ENCODE data around the gene UCK1. TPM values are rescaled to one million over a fixed set of nuclear protein-coding genes. Genes with fewer than 3 reads are reported as not detected.

Gene UCK1
- total and polyA plus RNA-seq, 4 donors: 13.4 to 34.1 (median 24.0) TPM

- Histone ChIP-seq H3K27ac (ENCODE audit: low read depth in 1 of 2, low read length in 2 of 2) (no peak overlapping the region), H3K27me3 (ENCODE audit: control insufficient read depth in 4 of 4, insufficient read depth in 4 of 4, low read length in 3 of 4) (no peaks in the 10 kb centered on the region), H3K9me3 (ENCODE audit: control insufficient read depth in 4 of 4, low read length in 3 of 4) (no peaks in the 10 kb centered on the region), H3K36me3 (ENCODE audit: control insufficient read depth in 4 of 4, insufficient read depth in 3 of 4, low read depth in 1 of 4, low read length in 3 of 4) (peaks cover 14 to 83% (median 40%) of the 10 kb centered on the region in 4 donors), H3K4me3 (ENCODE audit: low read depth in 1 of 3, low read length in 3 of 3) (no peak overlapping the region), H3K9ac (ENCODE audit: low read depth in 1 of 2, low read length in 2 of 2) (no peak overlapping the region), H3K4me1 (ENCODE audit: control insufficient read depth in 4 of 4, insufficient read depth in 4 of 4, low read length in 3 of 4) (peaks cover 0 to 9% (median 6%) of the 10 kb centered on the region in 4 donors)
- TF ChIP-seq GABPA (IDR thresholded peaks at IDR 0.05 in 1 of 2, conservative IDR thresholded peaks at IDR 0.05 in 1 of 2) (no peak), CTCF (IDR thresholded peaks at IDR 0.05; ENCODE audit: low read depth, low read length, missing input control) (no peak), ZBTB33 (IDR thresholded peaks at IDR 0.05) (no peak), HNF4G (IDR thresholded peaks at IDR 0.05) (no peak), FOXA2 (IDR thresholded peaks at IDR 0.05) (no peak), EGR1 (IDR thresholded peaks at IDR 0.05; ENCODE audit: low read depth in 2 of 2) (no peak), TAF1 (conservative IDR thresholded peaks at IDR 0.05) (no peak), RXRA (IDR thresholded peaks at IDR 0.05) (no peak), FOXA1 (IDR thresholded peaks at IDR 0.05) (no peak), HNF4A (conservative IDR thresholded peaks at IDR 0.05) (no peak), SP1 (IDR thresholded peaks at IDR 0.05) (no peak), NR2F2 (IDR thresholded peaks at IDR 0.05) (no peak), JUND (IDR thresholded peaks at IDR 0.05) (no peak), ATF3 (IDR thresholded peaks at IDR 0.05) (no peak), RAD21 (IDR thresholded peaks at IDR 0.05) (no peak), YY1 (IDR thresholded peaks at IDR 0.05) (no peak), MAX (IDR thresholded peaks at IDR 0.05) (no peak)
- TF ChIP-seq, protein P1, sequence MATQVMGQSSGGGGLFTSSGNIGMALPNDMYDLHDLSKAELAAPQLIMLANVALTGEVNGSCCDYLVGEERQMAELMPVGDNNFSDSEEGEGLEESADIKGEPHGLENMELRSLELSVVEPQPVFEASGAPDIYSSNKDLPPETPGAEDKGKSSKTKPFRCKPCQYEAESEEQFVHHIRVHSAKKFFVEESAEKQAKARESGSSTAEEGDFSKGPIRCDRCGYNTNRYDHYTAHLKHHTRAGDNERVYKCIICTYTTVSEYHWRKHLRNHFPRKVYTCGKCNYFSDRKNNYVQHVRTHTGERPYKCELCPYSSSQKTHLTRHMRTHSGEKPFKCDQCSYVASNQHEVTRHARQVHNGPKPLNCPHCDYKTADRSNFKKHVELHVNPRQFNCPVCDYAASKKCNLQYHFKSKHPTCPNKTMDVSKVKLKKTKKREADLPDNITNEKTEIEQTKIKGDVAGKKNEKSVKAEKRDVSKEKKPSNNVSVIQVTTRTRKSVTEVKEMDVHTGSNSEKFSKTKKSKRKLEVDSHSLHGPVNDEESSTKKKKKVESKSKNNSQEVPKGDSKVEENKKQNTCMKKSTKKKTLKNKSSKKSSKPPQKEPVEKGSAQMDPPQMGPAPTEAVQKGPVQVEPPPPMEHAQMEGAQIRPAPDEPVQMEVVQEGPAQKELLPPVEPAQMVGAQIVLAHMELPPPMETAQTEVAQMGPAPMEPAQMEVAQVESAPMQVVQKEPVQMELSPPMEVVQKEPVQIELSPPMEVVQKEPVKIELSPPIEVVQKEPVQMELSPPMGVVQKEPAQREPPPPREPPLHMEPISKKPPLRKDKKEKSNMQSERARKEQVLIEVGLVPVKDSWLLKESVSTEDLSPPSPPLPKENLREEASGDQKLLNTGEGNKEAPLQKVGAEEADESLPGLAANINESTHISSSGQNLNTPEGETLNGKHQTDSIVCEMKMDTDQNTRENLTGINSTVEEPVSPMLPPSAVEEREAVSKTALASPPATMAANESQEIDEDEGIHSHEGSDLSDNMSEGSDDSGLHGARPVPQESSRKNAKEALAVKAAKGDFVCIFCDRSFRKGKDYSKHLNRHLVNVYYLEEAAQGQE (IDR thresholded peaks at IDR 0.05): no peak
- DNase-seq (ENCODE audit: low spot score): no peak
- 94% methylated on average over 23 of the region's 23 CpGs for WGBS
Observed at GRCh38 chr9:131524665-131525315, 6.3 kb downstream of the UCK1 start.

Measured in liver (tissue), 9 donors.